ENCODE measurements around the gene FOXL2. TPM values are rescaled to one million over a fixed set of nuclear protein-coding genes. Genes with fewer than 3 reads are reported as not detected.

FOXL2 gene
- total and polyA plus RNA-seq, 9 of the 15 experiments (the other 6 are each of a cell fraction or from before 2014, with no cell fraction given), result 0.27 to 22.1 (median 3.2) TPM

- TF ChIP-seq KAT8 (IDR thresholded peaks at IDR 0.05; ENCODE audit: low read depth), result no peak
- TF ChIP-seq MTA1 (IDR thresholded peaks at IDR 0.05; ENCODE audit: borderline replicate concordance), result peak; percentile 38; the same call in 1 of the 2 replicates
- TF ChIP-seq SMARCA5 (IDR thresholded peaks at IDR 0.05), result peak; percentile 62; the same call in 1 of the 2 replicates
- no peak for TF ChIP-seq FUS (optimal IDR thresholded peaks at IDR 0.05; ENCODE audit: low read depth, low read length)
- TF ChIP-seq STAT5A (IDR thresholded peaks at IDR 0.05; ENCODE audit: borderline replicate concordance, low read length), result no peak
- TF ChIP-seq PHF8 (IDR thresholded peaks at IDR 0.05; ENCODE audit: borderline replicate concordance, low read length), result peak; percentile 79; the same call in 1 of the 2 replicates
- peak; percentile 58 for TF ChIP-seq ZNF384 (IDR thresholded peaks at IDR 0.05; ENCODE audit: low read depth, low read length)
- TF ChIP-seq DLX4 (CRISPR knock-in tag; IDR thresholded peaks at IDR 0.05), result no peak
- TF ChIP-seq ETS1 (conservative IDR thresholded peaks at IDR 0.05; ENCODE audit: control insufficient read depth, low read depth, low read length), result peak; percentile 56; the same call in 1 of the 2 replicates
- peak in 1 of 2 experiments; percentile 58; a peak in 1 of 4 replicates for TF ChIP-seq HDAC1 (IDR thresholded peaks at IDR 0.05)
- TF ChIP-seq STAT6 (CRISPR knock-in tag; IDR thresholded peaks at IDR 0.05), result 0 out of 2 replicates have a peak, but pooled peaks have one; percentile 26
- TF ChIP-seq ZNF197 (CRISPR knock-in tag; IDR thresholded peaks at IDR 0.05; ENCODE audit: low read depth), result 0 out of 2 replicates have a peak, but pooled peaks have one; percentile 25
- peak; percentile 6; the same call in 1 of the 2 replicates for TF ChIP-seq CREM (IDR thresholded peaks at IDR 0.05; ENCODE audit: low read depth)
- 0 out of 2 replicates have a peak, but pooled peaks have one; percentile 2 for TF ChIP-seq NFE2 (IDR thresholded peaks at IDR 0.05; ENCODE audit: low read depth)
- peak; percentile 18 for TF ChIP-seq RBM25 (IDR thresholded peaks at IDR 0.05; ENCODE audit: low read depth, low read length, severe bottlenecking)
- TF ChIP-seq TCF15 (CRISPR knock-in tag; IDR thresholded peaks at IDR 0.05), result no peak
- peak; percentile 70; the same call in 1 of the 2 replicates for TF ChIP-seq STAG1 (CRISPR knock-in tag; IDR thresholded peaks at IDR 0.05; ENCODE audit: borderline replicate concordance)
- TF ChIP-seq NR2C1 (IDR thresholded peaks at IDR 0.05), result no peak
- 0 out of 2 replicates have a peak, but pooled peaks have one; percentile 47 for TF ChIP-seq NR2C1 (tag; IDR thresholded peaks at IDR 0.05)
- peak; percentile 68 for TF ChIP-seq GABPB1 (CRISPR knock-in tag; IDR thresholded peaks at IDR 0.05)
- peak; percentile 73 for TF ChIP-seq EP400 (IDR thresholded peaks at IDR 0.05)
- peak; percentile 39; the same call in 1 of the 2 replicates for TF ChIP-seq ZNF175 (CRISPR knock-in tag; IDR thresholded peaks at IDR 0.05; ENCODE audit: low read depth)
These were observed 31.1 kb downstream of the FOXL2 start (continued) for GRCh38 chr3:138915503-138916498.
